NCI-H1092 treated with DMSO at 0.1 percent for 48 hours (cell line): ENCODE measurements around the gene NEDD4L.
"Not testable (repeated sequence)": the region's sequence is repeated elsewhere in the genome, so short reads cannot be mapped to it uniquely, and the experiment has no call there.

Experiments
- DNase-seq: peaks from one replicate; lab custom pipeline; 2025; lab: John Stamatoyannopoulos, UW

The NEDD4L gene

GRCh38 chr18:58156516-58156915 lies 112.5 kb downstream of the NEDD4L start:
- no peak for DNase-seq

GRCh38 chr18:58157237-58157636 lies 113.2 kb downstream of the NEDD4L start:
- no peak for DNase-seq

GRCh38 chr18:58158008-58158407 lies 114.0 kb downstream of the NEDD4L start:
- no peak for DNase-seq

GRCh38 chr18:58158459-58158858 lies 114.4 kb downstream of the NEDD4L start:
- no peak for DNase-seq

GRCh38 chr18:58161659-58162058 lies 117.6 kb downstream of the NEDD4L start:
- DNase-seq: no peak

GRCh38 chr18:58162127-58162526 lies 118.1 kb downstream of the NEDD4L start:
- no peak for DNase-seq

- no peak for DNase-seq
Observed at GRCh38 chr18:58163004-58163590, 119.1 kb downstream of the NEDD4L start.

- DNase-seq: no peak
Observed at GRCh38 chr18:58166278-58166844, 122.3 kb downstream of the NEDD4L start.

- no peak for DNase-seq
Observed at GRCh38 chr18:58167073-58167472, 123.0 kb downstream of the NEDD4L start.

GRCh38 chr18:58168221-58168620 lies 124.2 kb downstream of the NEDD4L start:
- no peak for DNase-seq

- no peak for DNase-seq
Observed at GRCh38 chr18:58168993-58169392, 125.0 kb downstream of the NEDD4L start.

- DNase-seq: no peak
Observed at GRCh38 chr18:58169472-58169871, 125.4 kb downstream of the NEDD4L start.

- DNase-seq: not testable (repeated sequence)
Observed at GRCh38 chr18:58170036-58170435, 126.0 kb downstream of the NEDD4L start.

- no peak for DNase-seq
Observed at GRCh38 chr18:58172031-58172430, 128.0 kb downstream of the NEDD4L start.

- DNase-seq: no peak
Observed at GRCh38 chr18:58174285-58174684, 130.3 kb downstream of the NEDD4L start.

- peak; percentile 26 for DNase-seq
Observed at GRCh38 chr18:58175122-58175785, 131.2 kb downstream of the NEDD4L start.

GRCh38 chr18:58175786-58176176 lies 131.8 kb downstream of the NEDD4L start:
- DNase-seq: peak; percentile 54

- no peak for DNase-seq
Observed at GRCh38 chr18:58177004-58177717, 133.1 kb downstream of the NEDD4L start.

- DNase-seq: no peak
Observed at GRCh38 chr18:58177896-58178470, 134.0 kb downstream of the NEDD4L start.

- DNase-seq: no peak
Observed at GRCh38 chr18:58178511-58178910, 134.5 kb downstream of the NEDD4L start.

GRCh38 chr18:58180172-58180571 lies 136.1 kb downstream of the NEDD4L start:
- no peak for DNase-seq

GRCh38 chr18:58180738-58181353 lies 136.8 kb downstream of the NEDD4L start:
- DNase-seq: peak; percentile 78
